Measurements from ENCODE around the gene ZBTB7B. TPM values are rescaled to one million over a fixed set of nuclear protein-coding genes. Genes with fewer than 3 reads are reported as not detected.

ZBTB7B gene
- total and polyA plus RNA-seq, 2 donors (not counting 1 experiment from before 2014, with no cell fraction given): 55.7 to 67.3 TPM

- H3K4me3 ChIP-seq (ENCODE audit: control extremely low read depth in 1 of 5, extremely low read depth in 1 of 5, insufficient read depth in 1 of 5, low read depth in 2 of 5, low read length in 4 of 5): no peak overlapping the region
- H3K9me3 ChIP-seq (ENCODE audit: control extremely low read depth in 1 of 3, control insufficient read depth in 2 of 3, insufficient read depth in 1 of 3, low read length in 2 of 3): no peaks in the 10 kb centered on the region
- no peak overlapping the region for H2AFZ ChIP-seq (ENCODE audit: insufficient read depth, low read depth, low read length, poor library complexity, severe bottlenecking)
- no peak overlapping the region for H3K27ac ChIP-seq (ENCODE audit: low read length in 2 of 2)
- 98% methylated on average over 6 of the region's 8 CpGs for WGBS (ENCODE audit: insufficient coverage)
- H3K4me1 Mint-ChIP-seq: peaks cover 32% of the 10 kb centered on the region
- peaks cover 20 to 30% of the 10 kb centered on the region in 2 donors for H3K4me1 ChIP-seq (ENCODE audit: control insufficient read depth in 2 of 2, insufficient read depth in 2 of 2, low read length in 2 of 2)
- ATAC-seq (ENCODE audit: low read depth): no peak
- H4K20me1 ChIP-seq (ENCODE audit: control insufficient read depth, insufficient read depth, low read length, poor library complexity, severe bottlenecking): no peaks in the 10 kb centered on the region
- no peak overlapping the region for H3K9ac ChIP-seq (ENCODE audit: low read length)
- ChIA-PET CTCF (interaction anchor here (0.8 to 16.6 kb wide), 7 partner anchors 11 to 489 kb away, joined by 3 to 370 read pairs (median 3); partner anchors contain the start of gene EFNA4), POLR2A (interaction anchor here (1.7 kb wide), 1 partner anchor 87 kb away, joined by 4 read pairs; the partner anchor contains the start of gene PYGO2)
- no peaks in the 10 kb centered on the region for H3K27me3 Mint-ChIP-seq
- H3K79me2 ChIP-seq (ENCODE audit: control insufficient read depth, insufficient read depth, low read length): no peaks in the 10 kb centered on the region
- intact Hi-C loops (cut with micrococcal nuclease): no loop called here
- peak overlapping the region; percentile 35 for H3K4me3 Mint-ChIP-seq
- H3K36me3 ChIP-seq (replicated peaks in 1 of 2; ENCODE audit: control extremely low read depth in 1 of 2, control insufficient read depth in 1 of 2, extremely low read depth in 1 of 2, insufficient read depth in 2 of 2, low read length in 1 of 2): no peaks in the 10 kb centered on the region
- no peaks in the 10 kb centered on the region for H3K27me3 ChIP-seq (replicated peaks in 1 of 4; ENCODE audit: control extremely low read depth in 1 of 4, control insufficient read depth in 3 of 4, insufficient read depth in 4 of 4, low read length in 3 of 4)
- H3K9me3 Mint-ChIP-seq (ENCODE audit: insufficient read depth): no peaks in the 10 kb centered on the region
- no peak overlapping the region for H3K4me2 ChIP-seq (replicated peaks; ENCODE audit: low read depth, low read length, poor library complexity, severe bottlenecking)
- no peak for TF ChIP-seq EZH2 (IDR thresholded peaks at IDR 0.05; ENCODE audit: borderline replicate concordance, insufficient read depth, low read depth, low read length, poor library complexity, severe bottlenecking)
- peak overlapping the region; percentile 5 for H3K27ac Mint-ChIP-seq
- DNase-seq: no peak
Observed at GRCh38 chr1:155048449-155049334, 46.1 kb downstream of the ZBTB7B start.

- Histone ChIP-seq H3K79me2 (ENCODE audit: control insufficient read depth, insufficient read depth, low read length) (no peaks in the 10 kb centered on the region), H3K27ac (ENCODE audit: low read length in 2 of 2) (no peak overlapping the region), H3K36me3 (replicated peaks in 1 of 2; ENCODE audit: control extremely low read depth in 1 of 2, control insufficient read depth in 1 of 2, extremely low read depth in 1 of 2, insufficient read depth in 2 of 2, low read length in 1 of 2) (no peaks in the 10 kb centered on the region), H3K4me1 (ENCODE audit: control insufficient read depth in 2 of 2, insufficient read depth in 2 of 2, low read length in 2 of 2) (peaks cover 20 to 30% of the 10 kb centered on the region in 2 donors), H3K27me3 (replicated peaks in 1 of 4; ENCODE audit: control extremely low read depth in 1 of 4, control insufficient read depth in 3 of 4, insufficient read depth in 4 of 4, low read length in 3 of 4) (no peaks in the 10 kb centered on the region), H2AFZ (ENCODE audit: insufficient read depth, low read depth, low read length, poor library complexity, severe bottlenecking) (peak overlapping the region; percentile 92), H3K9me3 (ENCODE audit: control extremely low read depth in 1 of 3, control insufficient read depth in 2 of 3, insufficient read depth in 1 of 3, low read length in 2 of 3) (no peaks in the 10 kb centered on the region), H4K20me1 (ENCODE audit: control insufficient read depth, insufficient read depth, low read length, poor library complexity, severe bottlenecking) (no peaks in the 10 kb centered on the region), H3K9ac (ENCODE audit: low read length) (peak overlapping the region; percentile 76), H3K4me3 (ENCODE audit: control extremely low read depth in 1 of 5, extremely low read depth in 1 of 5, insufficient read depth in 1 of 5, low read depth in 2 of 5, low read length in 4 of 5) (peak overlapping the region; percentile 44 to 82 (median 76)), H3K4me2 (replicated peaks; ENCODE audit: low read depth, low read length, poor library complexity, severe bottlenecking) (peak overlapping the region; percentile 93)
- Mint-ChIP-seq H3K9me3 (ENCODE audit: insufficient read depth) (no peaks in the 10 kb centered on the region), H3K27ac (peak overlapping the region; percentile 56), H3K4me1 (peaks cover 28% of the 10 kb centered on the region), H3K4me3 (peak overlapping the region; percentile 92), H3K27me3 (no peaks in the 10 kb centered on the region)
- TF ChIP-seq EZH2 (IDR thresholded peaks at IDR 0.05; ENCODE audit: borderline replicate concordance, insufficient read depth, low read depth, low read length, poor library complexity, severe bottlenecking): no peak
- 33% methylated on average over 9 of the region's 10 CpGs for WGBS (ENCODE audit: insufficient coverage)
- DNase-seq (no peak), ATAC-seq (ENCODE audit: low read depth) (no peak)
- POLR2A ChIA-PET: interaction anchor here (0.6 to 2.0 kb wide), 6 partner anchors 12 to 347 kb away, joined by 3 to 8 read pairs (median 5); partner anchors contain the start of genes EFNA4 and PYGO2
- CTCF ChIA-PET: interaction anchor here (0.6 to 16.6 kb wide), 13 partner anchors 8 to 416 kb away, joined by 3 to 370 read pairs (median 4); partner anchors contain the start of genes EFNA4, PBXIP1 and PMVK
- intact Hi-C loops (cut with micrococcal nuclease): loop anchor here (2.0 kb wide), 1 partner anchor 67 kb away; the partner anchor contains the start of gene FLAD1
Observed at GRCh38 chr1:155049651-155050559, 47.3 kb downstream of the ZBTB7B start.
